Esophagus squamous epithelium (tissue), 5 donors: Measurements from ENCODE around the gene ERBB3. TPM values are rescaled to one million over a fixed set of nuclear protein-coding genes. Genes with fewer than 3 reads are reported as not detected.

Experiments used
- DNase-seq: peaks from one replicate; lab custom pipeline; 2025; lab: John Stamatoyannopoulos, UW
- H3K27ac ChIP-seq, 4 donors: fragments of 200-600 bp; sonication (generic); one replicate each; pipeline ENCODE4 v1.5.1; 2016 to 2019; ENCODE audit warnings: mild to moderate bottlenecking in 1 of 4
- H3K27me3 ChIP-seq, 4 donors: fragments of 200-600 bp; sonication (generic); 1 replicate in 3 of 4; 2 replicates in 1 of 4; pipeline versions ENCODE4 v1.5.1 to v1.6.0; 2017 to 2021; ENCODE audit warnings: antibody characterized with exemption in 1 of 4
- H3K36me3 ChIP-seq, 3 donors: fragments of 200-600 bp; sonication (generic); one replicate each; pipeline ENCODE4 v1.5.1; 2016 to 2019
- H3K4me1 ChIP-seq, 3 donors: fragments of 200-600 bp; sonication (generic); one replicate each; pipeline ENCODE4 v1.5.1; 2017 to 2019
- H3K4me3 ChIP-seq, 4 donors: fragments of 200-600 bp; sonication (generic); 1 replicate in 3 of 4; 2 replicates in 1 of 4; pipeline ENCODE4 v1.5.1; 2016 to 2019; ENCODE audit warnings: mild to moderate bottlenecking in 2 of 4, moderate library complexity in 1 of 4
- H3K9me3 ChIP-seq, 3 donors: fragments of 200-600 bp; sonication (generic); one replicate each; pipeline ENCODE4 v1.5.1; 2016 to 2019
- CTCF ChIP-seq, 6 experiments: fragments of 450-650 bp in 4 of 6; fragments of 200-600 bp in 2 of 6; sonication (generic) in 2 of 6; IDR thresholded peaks; one replicate each; pipeline ENCODE4 v1.5.1; 2016 to 2019; ENCODE audit warnings: antibody characterized with exemption in 6 of 6, mild to moderate bottlenecking in 4 of 6, moderate library complexity in 4 of 6
- POLR2A ChIP-seq, 4 donors: fragments of 450-650 bp; IDR thresholded peaks; one replicate each; pipeline ENCODE4 v1.6.1; 2017; ENCODE audit warnings: antibody characterized with exemption in 4 of 4, mild to moderate bottlenecking in 4 of 4, moderate library complexity in 3 of 4
- WGBS, 2 donors: methylation state at CpG; one replicate each; pipeline ENCODE4 v1.1.5; 2018; 5-methylcytosine and 5-hydroxymethylcytosine counted together
- intact Hi-C: fragments of 100-400 bp; cut with DNase I; formaldehyde crosslinking; loops from one replicate; pipeline ENCODE4 v1.15.0; 2022
- total RNA-seq, 4 donors: library from RNA; depleted of rRNA; stranded (reverse); fragments of >200 nt; gene quantifications; one replicate each; pipeline ENCODE4 v1.1.0, GENCODE V29; 2016
- donor health status: DM: yes; HTN: yes; CAD: no.

Gene ERBB3
- total RNA-seq, 4 donors from 2014 or later, result 36.0 to 125 (median 82.8) TPM

- TF ChIP-seq POLR2A (IDR thresholded peaks at IDR 0.05) (peak in 3 of 4 donors; percentile 91 to 97 (median 95)), CTCF (IDR thresholded peaks at IDR 0.05) (peak in 3 of 6 experiments; percentile 10 to 14 (median 10))
- intact Hi-C loops, result loop anchor here (5.0 kb wide), 1 partner anchor 59 kb away; the partner anchor contains the start of gene SMARCC2
- WGBS, 2 donors, result 0% methylated on average over 11 to 17 of the region's 49 CpGs
- H3K4me3 ChIP-seq, result peak within 1 kb of the TSS; percentile 51 to 97 (median 83)
- H3K36me3 ChIP-seq, result peaks cover 13 to 31% (median 14%) of the 10 kb centered on the region in 3 donors
- peak; percentile 98 for DNase-seq
- H3K4me1 ChIP-seq, result peaks cover 23 to 60% (median 30%) of the 10 kb centered on the region in 3 donors
- no peaks in the 10 kb centered on the region for H3K9me3 ChIP-seq
- H3K27me3 ChIP-seq, result no peaks in the 10 kb centered on the region
- peak within 1 kb of the TSS; percentile 85 to 98 (median 96) for H3K27ac ChIP-seq
Observed at GRCh38 chr12:56127888-56128669, 48.1 kb downstream of the ERBB3 start, which contains the start of gene ESYT1. ESYT1 (plus strand) TSS chr12:56128267; CDS start chr12:56128320, 53 bp downstream.

- DNase-seq, result no peak
- intact Hi-C loops, result loop anchor here (5.0 kb wide), 1 partner anchor 59 kb away; the partner anchor contains the start of gene SMARCC2
- TF ChIP-seq CTCF (IDR thresholded peaks at IDR 0.05) (no peak), POLR2A (IDR thresholded peaks at IDR 0.05) (no peak)
- H3K36me3 ChIP-seq, result peaks cover 15 to 37% (median 20%) of the 10 kb centered on the region in 3 donors
- WGBS, 2 donors, result 1% methylated on average over 15 to 16 of the region's 20 CpGs
- no peaks in the 10 kb centered on the region for H3K9me3 ChIP-seq
- H3K4me3 ChIP-seq, result peak overlapping the region; percentile 51 to 97 (median 83)
- H3K27me3 ChIP-seq, result no peaks in the 10 kb centered on the region
- H3K27ac ChIP-seq, result peak overlapping the region; percentile 85 to 98 (median 96)
- H3K4me1 ChIP-seq, result peaks cover 23 to 60% (median 30%) of the 10 kb centered on the region in 3 donors
Observed at GRCh38 chr12:56128670-56129205, 48.8 kb downstream of the ERBB3 start.

- peaks cover 21 to 44% (median 26%) of the 10 kb centered on the region in 3 donors for H3K36me3 ChIP-seq
- WGBS, 2 donors, result 0 to 2% methylated on average over 12 to 13 of the region's 29 CpGs
- H3K27me3 ChIP-seq, result no peaks in the 10 kb centered on the region
- H3K9me3 ChIP-seq, result no peaks in the 10 kb centered on the region
- peak overlapping the region; percentile 85 to 98 (median 96) for H3K27ac ChIP-seq
- intact Hi-C loops, result loop anchor here (5.0 kb wide), 1 partner anchor 58 kb away; the partner anchor contains the start of gene SMARCC2
- peak overlapping the region; percentile 51 to 97 (median 83) for H3K4me3 ChIP-seq
- H3K4me1 ChIP-seq, result peaks cover 23 to 60% (median 30%) of the 10 kb centered on the region in 3 donors
- DNase-seq, result no peak
- TF ChIP-seq POLR2A (IDR thresholded peaks at IDR 0.05), result peak in 2 of 4 donors; percentile 58 to 68
- TF ChIP-seq CTCF (IDR thresholded peaks at IDR 0.05), result no peak
Observed at GRCh38 chr12:56129206-56129941, 49.4 kb downstream of the ERBB3 start.

GRCh38 chr12:56129942-56130495, 50.1 kb downstream of the ERBB3 start:
- Histone ChIP-seq H3K27me3 (no peaks in the 10 kb centered on the region), H3K4me1 (peaks cover 23 to 57% (median 30%) of the 10 kb centered on the region in 3 donors), H3K9me3 (no peaks in the 10 kb centered on the region), H3K36me3 (peaks cover 26 to 50% (median 28%) of the 10 kb centered on the region in 3 donors), H3K27ac (peak overlapping the region; percentile 85 to 98 (median 96)), H3K4me3 (peak overlapping the region in 3 of 4 donors; percentile 72 to 97 (median 94))
- WGBS, 2 donors, result 61 to 65% methylated on average over 22 of the region's 22 CpGs
- DNase-seq, result no peak
- intact Hi-C loops, result loop anchor here (5.0 kb wide), 1 partner anchor 57 kb away; the partner anchor contains the start of gene SMARCC2
- TF ChIP-seq POLR2A (IDR thresholded peaks at IDR 0.05), result no peak
- TF ChIP-seq CTCF (IDR thresholded peaks at IDR 0.05), result no peak
